GM23248 (cell line): ENCODE results near the gene HOXC9.

Source experiments
- EZH2 ChIP-seq: fragments of 200-600 bp; sonication (generic); IDR thresholded peaks from 2 replicates; pipeline ENCODE4 v1.6.1; 2018; ENCODE audit warnings: antibody characterized with exemption, mild to moderate bottlenecking; ENCODE audit not compliant: insufficient read depth, poor library complexity, severe bottlenecking
- EZH2phosphoT487 ChIP-seq: fragments of 200-600 bp; sonication (generic); IDR thresholded peaks from 2 replicates; pipeline ENCODE4 v1.6.1; 2018; ENCODE audit warnings: antibody characterized with exemption, moderate library complexity, mild to moderate bottlenecking, low read depth; ENCODE audit not compliant: insufficient read depth

- no peak for TF ChIP-seq EZH2phosphoT487
- TF ChIP-seq EZH2: no peak
Measured at GRCh38 chr12:53988541-53989226, 11.3 kb upstream of the HOXC9 start.
